Ectodermal cell (in vitro differentiated cells): ENCODE results near the gene SVIL.

ENCODE experiments used
- H3K27ac ChIP-seq: 2 replicates; pipeline ENCODE4 v1.7.0; 2013; ENCODE audit warnings: mild to moderate bottlenecking, low read depth, low read length; ENCODE audit not compliant: insufficient read depth, poor library complexity, severe bottlenecking
- H3K27me3 ChIP-seq: 2 replicates; pipeline ENCODE4 v1.7.0; 2013; ENCODE audit warnings: mild to moderate bottlenecking, low read length; ENCODE audit not compliant: insufficient read depth, control insufficient read depth, poor library complexity, severe bottlenecking
- H3K36me3 ChIP-seq: one replicate; pipeline ENCODE4 v1.7.0; 2013; ENCODE audit warnings: low read length; ENCODE audit not compliant: control insufficient read depth, insufficient read depth
- H3K4me1 ChIP-seq: one replicate; pipeline ENCODE4 v1.7.0; 2013; ENCODE audit warnings: low read length; ENCODE audit not compliant: control insufficient read depth, insufficient read depth
- H3K4me3 ChIP-seq: 2 replicates; pipeline ENCODE4 v1.7.0; 2013; ENCODE audit warnings: low read depth, low read length, control low read depth; ENCODE audit not compliant: insufficient read depth
- H3K9me3 ChIP-seq: 2 replicates; pipeline ENCODE4 v1.7.0; 2013; ENCODE audit warnings: mild to moderate bottlenecking, low read length, moderate library complexity; ENCODE audit not compliant: control insufficient read depth
- whole genome bisulfite sequencing, 2 experiments: methylation state at CpG; one replicate each; pipeline ENCODE4 v1.1.7; 2013; ENCODE audit warnings: missing lambda C conversion rate in 2 of 2; 5-methylcytosine and 5-hydroxymethylcytosine counted together

SVIL gene

GRCh38 chr10:29649561-29650551 lies 15.1 kb upstream of the SVIL start:
- no peak overlapping the region for H3K4me3 ChIP-seq
- no peaks in the 10 kb centered on the region for H3K36me3 ChIP-seq
- no peaks in the 10 kb centered on the region for H3K27me3 ChIP-seq
- no peaks in the 10 kb centered on the region for H3K9me3 ChIP-seq
- peaks cover 9% of the 10 kb centered on the region for H3K4me1 ChIP-seq
- no peak overlapping the region for H3K27ac ChIP-seq
- WGBS, 2 experiments = 94 to 96% methylated on average over 7 of the region's 7 CpGs

- 91 to 92% methylated on average over 1 of the region's 1 CpG for WGBS, 2 experiments
- no peaks in the 10 kb centered on the region for H3K27me3 ChIP-seq
- no peak overlapping the region for H3K27ac ChIP-seq
- H3K9me3 ChIP-seq = no peaks in the 10 kb centered on the region
- H3K36me3 ChIP-seq = no peaks in the 10 kb centered on the region
- H3K4me3 ChIP-seq = no peak overlapping the region
- H3K4me1 ChIP-seq = peaks cover 9% of the 10 kb centered on the region
Measured at GRCh38 chr10:29648983-29649268, 14.2 kb upstream of the SVIL start.

GRCh38 chr10:29648114-29648982 lies 13.6 kb upstream of the SVIL start:
- H3K4me3 ChIP-seq = no peak overlapping the region
- no peaks in the 10 kb centered on the region for H3K36me3 ChIP-seq
- no peaks in the 10 kb centered on the region for H3K27me3 ChIP-seq
- H3K27ac ChIP-seq = no peak overlapping the region
- 88 to 89% methylated on average over 9 of the region's 9 CpGs for WGBS, 2 experiments
- H3K4me1 ChIP-seq = peaks cover 9% of the 10 kb centered on the region
- no peaks in the 10 kb centered on the region for H3K9me3 ChIP-seq

- no peaks in the 10 kb centered on the region for H3K27me3 ChIP-seq
Measured at GRCh38 chr10:29647478-29647877, 12.7 kb upstream of the SVIL start.

GRCh38 chr10:29646960-29647461 lies 12.2 kb upstream of the SVIL start:
- no peak overlapping the region for H3K4me3 ChIP-seq
- H3K4me1 ChIP-seq = peaks cover 9% of the 10 kb centered on the region
- no peak overlapping the region for H3K27ac ChIP-seq

More at GRCh38 chr10:29647478-29647877, 12.7 kb upstream of the SVIL start:
- Histone ChIP-seq H3K9me3 (no peaks in the 10 kb centered on the region), H3K36me3 (no peaks in the 10 kb centered on the region), H3K4me3 (no peak overlapping the region), H3K27ac (no peak overlapping the region), H3K4me1 (peaks cover 9% of the 10 kb centered on the region)
- WGBS, 2 experiments = 91 to 98% methylated on average over 3 to 5 of the region's 5 CpGs

GRCh38 chr10:29646238-29646902 lies 11.6 kb upstream of the SVIL start:
- H3K27me3 ChIP-seq = no peaks in the 10 kb centered on the region
- H3K27ac ChIP-seq = no peak overlapping the region
- peaks cover 9% of the 10 kb centered on the region for H3K4me1 ChIP-seq
- H3K9me3 ChIP-seq = no peaks in the 10 kb centered on the region
- WGBS, 2 experiments = 90 to 92% methylated on average over 8 of the region's 8 CpGs
- no peaks in the 10 kb centered on the region for H3K36me3 ChIP-seq
- no peak overlapping the region for H3K4me3 ChIP-seq

More at GRCh38 chr10:29646960-29647461, 12.2 kb upstream of the SVIL start:
- H3K9me3 ChIP-seq = no peaks in the 10 kb centered on the region
- H3K27me3 ChIP-seq = no peaks in the 10 kb centered on the region
- 87 to 93% methylated on average over 3 of the region's 3 CpGs for WGBS, 2 experiments
- no peaks in the 10 kb centered on the region for H3K36me3 ChIP-seq

GRCh38 chr10:29643771-29644501 lies 9.2 kb upstream of the SVIL start:
- no peak overlapping the region for H3K4me3 ChIP-seq
- no peaks in the 10 kb centered on the region for H3K27me3 ChIP-seq
- no peaks in the 10 kb centered on the region for H3K9me3 ChIP-seq
- H3K4me1 ChIP-seq = peaks cover 9% of the 10 kb centered on the region
- H3K27ac ChIP-seq = no peak overlapping the region
- no peaks in the 10 kb centered on the region for H3K36me3 ChIP-seq
- 74 to 78% methylated on average over 12 of the region's 12 CpGs for WGBS, 2 experiments

GRCh38 chr10:29642990-29643389 lies 8.2 kb upstream of the SVIL start:
- H3K4me1 ChIP-seq = peaks cover 9% of the 10 kb centered on the region
- no peaks in the 10 kb centered on the region for H3K9me3 ChIP-seq
- no peak overlapping the region for H3K27ac ChIP-seq
- H3K27me3 ChIP-seq = no peaks in the 10 kb centered on the region
- no peaks in the 10 kb centered on the region for H3K36me3 ChIP-seq
- no peak overlapping the region for H3K4me3 ChIP-seq

- H3K9me3 ChIP-seq = no peaks in the 10 kb centered on the region
- WGBS, 2 experiments = 100% methylated on average over 3 of the region's 3 CpGs; no CpG with 5 or more reads in 1 of the 2 experiments
Measured at GRCh38 chr10:29637537-29637936, 2.8 kb upstream of the SVIL start.

More at GRCh38 chr10:29637537-29637936, 2.8 kb upstream of the SVIL start:
- Histone ChIP-seq H3K4me3 (no peak overlapping the region), H3K4me1 (peaks cover 21% of the 10 kb centered on the region), H3K36me3 (no peaks in the 10 kb centered on the region), H3K27me3 (no peaks in the 10 kb centered on the region), H3K27ac (no peak overlapping the region)
